ENCODE measurements around the gene USP2.

USP2 gene

DNA sequence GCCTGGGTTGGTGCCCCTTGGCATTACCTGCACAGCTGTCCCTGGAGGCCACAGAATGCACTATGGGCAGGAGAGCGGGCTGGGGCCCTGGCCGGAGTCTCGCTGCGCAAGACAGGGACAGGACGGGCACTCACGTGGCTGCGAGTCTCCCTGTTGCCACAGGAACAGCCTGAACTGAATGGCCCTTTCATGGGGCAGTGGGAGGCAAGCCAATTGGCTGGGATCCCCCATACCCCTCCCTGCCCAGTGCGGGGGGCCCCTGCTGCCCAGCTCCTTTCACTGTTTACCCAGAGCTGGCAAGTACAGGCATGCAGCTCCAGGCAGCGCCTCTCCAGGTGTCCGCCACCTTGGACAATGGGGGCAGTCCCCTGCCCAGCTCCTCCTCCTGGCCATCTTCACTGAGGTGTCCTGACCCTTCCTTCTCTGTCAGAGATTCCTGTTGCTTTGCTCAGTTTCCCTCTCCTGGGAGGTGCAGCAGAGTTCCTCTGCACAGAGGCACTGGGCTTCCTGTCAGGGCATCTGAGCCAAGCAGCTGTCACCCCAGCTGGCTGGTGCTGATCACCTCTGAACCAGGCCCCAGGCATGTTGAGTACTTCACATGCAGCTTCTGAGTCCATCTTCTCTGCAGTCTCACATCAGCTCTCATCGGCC lies 5.2 kb downstream of the USP2 start:
- peak; percentile 86 to 95 for DNase-seq

DNA sequence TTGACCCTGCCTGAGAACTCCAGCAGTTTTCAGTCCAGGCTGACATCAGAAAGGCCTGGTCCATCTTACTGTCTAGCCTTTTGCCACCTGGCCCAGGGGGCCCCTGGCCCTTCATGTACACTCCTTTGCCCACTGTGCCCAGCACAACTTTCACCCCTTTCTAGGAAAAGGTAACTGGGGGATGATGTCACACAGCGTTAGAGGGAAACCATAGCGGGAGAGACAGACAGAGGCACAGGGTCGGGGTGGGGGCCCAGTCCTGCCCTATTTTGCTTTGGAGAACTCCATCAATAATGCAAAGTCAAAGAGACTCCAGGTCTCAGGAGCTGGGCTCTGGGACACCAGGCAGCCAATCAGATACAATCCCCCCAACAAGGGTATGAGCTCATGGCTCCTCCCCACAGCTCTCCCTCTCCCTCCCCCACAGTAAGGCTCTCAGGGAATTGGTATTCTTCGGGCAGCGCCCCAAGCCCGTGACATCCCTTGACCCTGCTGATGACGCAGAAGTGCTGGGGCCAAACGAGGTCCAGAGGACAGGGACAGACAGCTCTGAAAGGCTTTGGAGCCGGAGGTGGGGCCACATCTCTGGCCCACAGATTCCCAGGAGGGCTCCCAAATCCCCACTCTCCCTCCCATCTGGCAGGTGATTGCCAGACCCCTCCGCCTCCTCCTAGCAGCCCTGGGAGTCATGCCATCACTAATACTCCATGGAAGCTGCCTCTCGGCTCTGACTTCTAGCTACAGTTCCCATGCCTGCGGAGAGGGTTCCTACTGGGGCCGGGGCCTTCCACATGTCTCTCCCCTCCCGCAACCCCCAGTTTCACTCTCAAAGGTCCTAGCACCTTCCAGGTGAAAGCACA lies 5.9 kb downstream of the USP2 start:
- DNase-seq, result peak; percentile 80 to 81

DNA sequence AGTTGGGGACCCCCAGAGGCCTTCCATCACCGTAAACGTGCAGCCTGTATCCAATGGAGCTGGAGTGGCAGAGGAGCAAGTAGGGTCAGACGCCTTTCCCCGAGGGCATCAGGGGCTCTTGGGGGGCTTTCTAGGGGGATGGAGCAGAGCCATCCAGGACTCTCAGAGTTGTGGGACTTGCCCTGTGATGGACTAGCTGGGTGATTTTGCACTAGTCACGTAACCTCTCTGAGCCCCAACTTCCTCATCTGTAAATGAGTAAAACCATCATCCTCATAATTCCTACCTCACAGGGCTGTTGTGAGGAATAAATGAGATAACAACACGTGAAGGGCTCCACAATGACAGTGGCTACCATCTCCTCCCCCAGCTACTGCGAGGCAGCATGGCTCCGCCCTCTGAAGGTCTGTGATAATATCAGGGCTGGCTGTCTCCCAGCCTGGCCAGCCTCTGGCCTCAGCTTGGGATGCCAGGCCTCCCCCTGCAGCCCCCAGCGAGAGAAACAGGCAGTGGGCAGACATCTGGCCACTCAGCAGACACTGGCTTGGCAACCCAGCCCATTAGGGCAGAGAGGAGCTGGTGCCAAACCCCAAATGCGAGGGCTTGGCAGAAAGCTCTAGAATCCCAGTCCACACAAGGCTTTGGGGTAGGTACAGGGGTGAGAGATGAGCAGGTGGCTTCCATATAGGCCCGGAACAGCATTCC lies 6.7 kb downstream of the USP2 start:
- DNase-seq, result peak; percentile 38 to 75

DNA sequence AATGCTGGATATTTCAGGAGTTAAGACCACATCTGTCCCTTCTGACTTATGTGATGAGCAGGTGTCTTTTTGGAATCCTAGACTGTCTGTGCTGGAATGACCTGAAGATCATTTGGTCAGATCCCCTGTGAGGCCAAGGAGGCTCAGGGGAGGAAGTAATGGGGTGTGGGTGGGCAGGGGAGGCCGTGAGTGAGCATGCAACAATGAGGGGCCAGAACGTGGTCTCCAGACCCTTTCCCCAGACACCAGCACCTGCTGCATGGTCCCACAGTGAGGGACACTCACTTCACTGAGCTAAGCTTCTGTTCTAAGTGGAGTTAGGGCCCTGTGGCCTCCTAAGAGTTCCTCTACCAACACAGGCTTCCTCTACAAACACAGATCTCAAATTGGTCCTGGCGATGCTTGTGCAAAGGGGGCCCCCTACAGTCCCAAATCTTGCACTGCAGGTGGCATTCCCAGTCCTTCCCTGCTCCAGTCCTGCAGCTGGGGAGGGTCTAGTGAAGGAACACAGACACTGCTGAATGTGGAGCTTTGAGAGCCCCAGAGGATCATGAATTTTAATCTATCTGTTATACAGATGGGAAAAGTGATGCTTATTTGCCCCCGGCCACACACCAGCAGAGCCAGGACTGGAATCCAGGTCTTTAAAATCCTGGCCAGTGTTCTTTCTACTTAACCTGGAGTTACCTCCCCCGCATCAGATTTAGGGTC lies 7.4 kb downstream of the USP2 start:
- peak; percentile 78 to 87 for DNase-seq

DNA sequence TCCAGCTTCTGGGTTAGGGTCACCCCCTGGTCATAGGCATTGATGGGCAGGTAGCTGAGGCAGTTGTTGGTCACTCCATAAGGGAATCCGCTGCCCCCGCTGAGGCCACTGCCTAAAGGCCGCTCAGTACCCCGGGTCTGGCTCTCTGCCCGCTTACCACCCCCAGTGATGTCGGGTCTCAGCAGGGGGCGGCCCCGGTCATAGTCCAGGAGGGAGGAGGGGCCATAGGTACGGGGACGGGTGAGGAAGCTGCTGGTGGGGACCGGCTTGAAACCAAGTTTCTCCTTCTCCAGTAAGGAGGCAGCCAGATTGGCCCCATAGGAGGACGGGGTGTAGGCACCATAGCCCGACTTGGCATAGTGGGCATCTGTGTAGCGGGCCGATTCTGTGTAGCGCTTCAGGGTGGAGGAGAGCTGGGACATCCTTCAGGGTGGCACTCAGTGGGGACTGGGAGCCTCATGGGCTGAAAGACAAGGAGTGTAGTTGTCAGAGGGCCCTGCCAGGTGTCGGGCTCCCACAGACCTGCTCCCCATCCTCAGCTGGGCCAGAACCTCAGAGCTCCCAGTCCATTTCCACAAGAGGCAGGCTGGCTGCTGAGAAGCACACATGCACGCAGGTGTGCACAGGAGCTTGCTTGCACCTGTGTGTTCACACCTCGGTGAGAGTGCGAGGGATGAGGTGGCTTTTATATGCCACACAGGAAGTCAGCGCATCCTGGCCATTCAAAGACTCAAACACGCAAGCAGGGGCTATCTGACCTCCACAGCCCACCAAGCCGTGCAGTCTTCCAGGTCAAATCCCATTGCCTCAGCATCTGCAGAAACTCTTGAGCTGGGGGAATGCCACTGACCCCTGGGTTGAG lies 8.2 kb downstream of the USP2 start:
- DNase-seq, result no peak

DNA sequence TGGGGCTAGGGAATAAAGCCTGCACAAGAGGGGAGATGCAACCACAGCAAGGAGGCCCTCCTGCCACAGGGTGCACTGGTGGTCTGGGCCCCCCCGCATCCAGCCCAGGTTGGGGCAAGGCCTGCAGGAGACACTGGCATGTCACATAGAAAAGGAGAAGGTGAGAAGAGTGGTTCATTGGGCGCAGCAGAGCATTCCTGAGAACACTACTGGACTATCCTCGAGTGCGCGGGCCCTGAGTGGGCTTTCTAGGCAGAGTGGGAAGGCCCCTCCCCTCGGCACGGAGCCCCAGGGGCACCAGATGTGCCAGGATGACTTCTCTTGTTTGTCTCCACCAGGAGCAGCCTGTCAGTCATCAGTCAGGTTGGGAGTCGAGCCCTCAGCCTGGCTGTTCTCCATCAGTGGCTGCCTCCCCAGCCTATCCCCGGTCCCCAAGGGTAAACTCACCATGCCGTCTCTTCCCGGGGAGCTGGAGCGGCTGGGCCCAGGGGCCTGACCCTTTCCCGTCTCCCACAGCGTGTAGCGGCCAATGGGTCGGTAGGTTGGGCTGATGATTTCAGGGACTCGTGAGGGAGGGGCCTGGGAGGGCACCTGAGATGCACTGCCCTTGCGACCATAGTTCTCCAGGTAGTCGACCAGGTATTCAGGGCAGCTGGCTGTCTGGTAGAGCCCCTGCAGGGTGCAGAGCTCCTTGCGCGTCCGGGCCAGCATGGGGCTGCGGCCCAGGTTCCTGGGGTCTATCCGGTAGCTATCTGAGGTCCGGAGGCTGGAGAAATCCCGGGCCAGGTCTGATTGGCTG lies 9.0 kb downstream of the USP2 start:
- DNase-seq, result no peak

DNA sequence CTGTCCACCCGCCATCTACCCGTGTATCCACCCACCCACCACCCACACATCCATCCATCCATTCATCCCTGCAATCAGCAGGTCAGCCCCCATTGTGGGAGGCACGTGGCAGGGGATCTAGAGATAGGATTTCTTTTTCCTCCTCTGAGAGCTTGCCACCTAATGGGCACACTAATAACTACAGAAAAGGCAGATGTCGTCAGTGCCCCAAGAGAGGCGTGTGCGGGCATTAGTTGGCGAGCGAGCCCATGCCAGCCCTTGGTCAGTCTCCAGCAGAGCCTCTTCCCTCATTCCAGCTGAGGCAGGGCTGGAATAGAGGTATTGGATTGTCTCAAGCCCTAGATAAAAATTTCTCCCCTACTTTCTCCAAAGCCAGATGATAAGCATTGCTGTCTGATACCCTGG lies 9.7 kb downstream of the USP2 start:
- DNase-seq, result peak; percentile 50 to 82

DNA sequence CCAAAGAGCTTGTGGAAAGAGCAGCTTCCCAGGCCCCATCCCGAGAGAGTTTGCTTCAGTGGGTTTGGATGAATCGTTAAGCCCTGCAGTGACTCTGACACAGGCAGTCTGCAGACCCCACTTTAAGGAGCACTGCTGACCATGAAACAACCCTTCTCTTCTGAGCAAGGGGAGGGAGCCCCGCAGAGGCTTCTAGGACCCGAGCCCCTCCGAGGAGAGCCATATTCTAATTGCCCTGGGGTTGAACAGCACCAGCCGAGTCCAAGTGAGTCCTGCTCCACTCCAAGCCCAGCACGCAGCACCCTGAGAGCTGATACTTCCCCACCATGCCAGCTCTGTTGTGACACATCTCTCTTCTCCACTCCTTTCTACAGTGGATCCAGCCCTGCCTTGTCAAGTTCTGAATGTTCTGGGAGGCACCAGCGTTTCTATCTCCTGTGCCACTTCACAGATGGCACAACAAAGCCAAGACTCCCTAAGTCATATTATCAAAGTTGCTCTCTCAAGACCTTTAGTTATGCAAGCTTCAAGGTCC lies 10.4 kb downstream of the USP2 start:
- DNase-seq, result no peak

DNA sequence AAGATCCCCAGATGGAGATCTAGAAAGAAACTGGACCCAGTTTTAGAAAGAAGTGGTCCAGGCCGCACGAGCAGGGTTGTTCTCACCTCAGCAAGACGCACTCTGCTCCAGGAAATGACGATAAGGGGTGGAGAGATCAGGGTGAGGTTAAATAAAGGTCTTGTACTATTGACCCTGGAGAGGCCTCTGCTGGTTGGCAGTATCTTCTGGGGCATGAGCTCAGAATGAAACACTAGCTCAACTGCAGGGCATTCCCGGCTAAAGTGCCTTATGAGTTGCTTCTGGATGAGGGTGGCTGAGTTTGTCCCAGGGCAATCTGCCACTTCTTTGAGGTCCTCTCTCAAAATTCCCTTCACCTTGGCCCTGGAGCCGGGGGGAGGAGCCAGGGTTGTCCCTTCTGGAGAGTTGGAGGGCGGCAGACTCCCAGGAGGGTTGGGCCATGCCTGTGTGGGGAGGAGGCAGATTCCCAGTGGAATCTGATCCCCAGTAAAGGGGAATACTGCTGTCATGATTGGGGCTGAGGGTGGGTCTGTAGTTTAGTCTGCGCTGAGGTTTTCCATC lies 10.9 kb downstream of the USP2 start:
- no peak for DNase-seq

DNA sequence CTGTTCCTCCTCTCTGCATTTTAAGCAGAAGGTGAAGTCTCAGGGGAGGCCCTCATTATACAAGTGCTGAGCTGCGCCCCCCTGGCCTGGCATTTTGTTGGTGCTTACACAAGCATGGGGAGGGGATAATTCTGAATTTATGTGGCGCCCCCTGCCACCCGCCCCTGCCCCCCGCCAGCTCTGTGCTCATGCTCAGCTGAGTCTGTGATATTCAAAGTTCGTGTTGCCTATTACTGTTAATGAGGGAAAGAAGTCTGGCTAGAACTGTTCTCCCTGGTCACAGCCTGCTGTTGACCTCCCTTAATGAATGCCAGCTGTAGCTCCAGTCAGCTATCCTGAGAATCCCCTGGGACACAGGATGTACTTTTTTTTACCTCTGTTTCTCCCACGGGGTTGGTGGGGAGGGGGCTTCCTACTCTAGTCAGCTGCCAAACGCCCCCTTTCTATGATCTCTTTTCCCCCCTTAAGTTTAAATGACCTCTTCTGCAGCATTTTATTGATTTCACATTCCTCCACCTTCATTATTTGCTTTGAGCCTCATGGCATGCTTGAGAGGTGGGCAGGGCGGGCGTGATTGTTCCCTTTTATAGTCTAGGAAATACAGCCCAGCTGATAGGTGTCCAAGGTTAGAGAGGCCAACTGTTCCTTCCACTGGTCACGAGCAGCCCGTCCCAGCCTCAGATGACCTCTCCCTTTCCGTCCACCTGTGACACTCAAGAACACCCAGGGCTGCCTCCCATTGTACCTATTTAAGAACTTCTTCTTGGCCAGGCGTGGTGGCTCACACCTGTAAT lies 12.2 kb downstream of the USP2 start:
- DNase-seq, result no peak

DNA sequence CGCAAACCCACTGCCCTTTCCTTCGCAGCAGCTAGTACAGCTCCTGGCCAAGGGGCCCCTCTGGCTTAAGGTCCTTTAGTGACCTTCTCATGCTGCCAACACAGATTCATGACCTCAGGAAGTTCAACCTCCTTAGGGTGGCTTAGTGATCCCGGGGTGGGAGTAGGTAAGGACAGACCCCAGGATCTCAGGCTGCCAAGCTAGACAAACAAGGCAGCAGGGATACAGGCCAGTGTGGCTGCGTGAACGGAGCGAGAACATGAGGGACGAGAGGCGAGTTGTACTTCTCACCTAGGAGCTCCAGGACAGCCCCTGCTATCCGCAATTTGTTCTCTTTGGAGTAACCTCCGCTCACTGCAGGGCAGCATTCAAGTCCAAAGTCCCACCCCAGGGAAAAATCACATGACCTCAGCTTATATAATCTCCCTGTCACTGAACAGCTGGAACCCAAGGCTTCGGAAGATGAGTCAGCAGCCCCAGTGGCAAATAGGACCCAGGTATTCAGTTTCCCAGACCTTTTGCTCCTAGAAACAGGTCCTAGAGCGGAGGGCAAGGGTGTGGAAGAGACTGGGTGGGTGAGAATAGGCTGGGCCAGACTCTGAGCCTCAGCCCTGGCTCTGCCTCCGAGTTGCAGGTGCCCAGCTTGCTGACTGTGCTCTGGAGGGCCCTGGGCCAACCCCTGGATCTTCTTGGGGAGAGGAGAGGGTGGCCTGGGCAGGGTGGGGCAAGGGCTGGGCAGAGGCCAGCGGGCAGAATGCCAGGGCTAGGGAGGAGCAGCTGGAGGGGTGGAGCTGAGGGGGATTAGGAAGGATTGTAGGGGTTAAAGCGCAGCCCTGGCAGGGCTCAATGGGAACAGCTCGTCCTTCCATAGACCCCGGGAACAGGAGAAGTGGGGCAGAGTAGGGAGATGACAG lies 13.1 kb downstream of the USP2 start:
- no peak for DNase-seq

DNA sequence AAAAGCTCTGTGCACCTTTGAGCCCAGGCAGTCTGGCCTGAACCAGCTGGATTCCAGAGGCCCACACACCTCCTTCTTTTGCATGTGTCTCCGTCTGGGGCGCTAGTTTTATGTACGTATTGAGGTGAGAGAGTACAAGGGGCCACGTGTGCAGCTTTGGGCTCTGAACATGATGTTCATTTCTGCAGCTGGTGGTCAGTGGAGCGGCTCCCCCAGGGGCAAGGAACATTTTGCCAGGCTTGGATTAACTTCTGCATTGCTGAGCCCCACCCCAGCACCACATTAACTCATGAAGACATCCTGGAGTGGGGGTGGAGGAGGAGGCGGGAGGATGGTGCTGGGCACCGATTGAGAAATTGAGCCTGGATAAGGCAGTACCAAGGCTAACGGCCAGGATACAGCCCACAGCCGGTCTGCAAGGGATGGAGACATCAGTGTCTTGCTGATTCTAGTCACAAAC lies 13.8 kb downstream of the USP2 start:
- DNase-seq, result no peak

DNA sequence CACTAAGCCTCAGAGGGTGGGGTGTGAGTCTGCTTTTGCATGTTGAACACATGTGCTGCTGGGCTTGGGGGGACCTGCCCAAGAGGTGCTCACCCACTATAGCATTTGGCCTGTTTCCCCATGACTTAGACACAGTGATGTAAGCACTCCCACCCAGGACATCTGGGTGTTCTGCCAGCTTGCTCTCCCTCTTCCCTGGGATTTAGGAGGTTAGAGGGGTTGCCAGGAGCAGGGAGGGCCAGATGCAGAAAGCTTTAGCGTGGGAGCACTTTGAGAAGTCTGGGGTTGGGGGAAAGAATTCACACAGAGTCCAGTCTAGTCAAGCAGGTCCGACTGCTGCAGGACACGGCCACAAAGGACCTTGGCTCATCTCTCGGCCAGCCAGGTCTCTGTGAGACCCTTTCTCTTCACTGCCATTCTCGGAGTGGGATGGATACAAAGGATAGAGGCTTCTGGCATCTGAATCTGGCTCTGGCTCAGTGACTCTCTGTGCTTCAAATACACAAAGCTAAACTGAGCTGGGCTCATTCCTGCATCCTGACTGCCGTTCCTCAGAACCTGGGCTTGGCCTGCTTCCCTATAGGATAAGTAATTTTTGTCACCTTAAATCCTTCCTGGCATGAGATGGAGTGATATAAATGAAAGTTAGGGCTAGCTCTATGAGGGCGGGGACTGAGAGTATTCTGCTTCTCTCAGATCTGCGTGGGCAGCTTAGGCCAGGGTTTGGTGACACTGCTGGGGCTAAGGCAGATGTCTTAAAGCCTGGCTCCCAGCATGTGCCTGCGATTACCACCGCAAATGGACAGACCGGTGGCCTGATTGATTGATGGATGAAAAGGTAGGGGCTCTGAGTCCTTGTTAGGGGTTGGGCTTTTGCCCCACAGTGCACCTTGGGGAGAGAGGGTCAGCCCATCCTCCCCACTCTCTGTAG lies 14.5 kb downstream of the USP2 start:
- DNase-seq, result peak in 1 of 2 donors; percentile 52

DNA sequence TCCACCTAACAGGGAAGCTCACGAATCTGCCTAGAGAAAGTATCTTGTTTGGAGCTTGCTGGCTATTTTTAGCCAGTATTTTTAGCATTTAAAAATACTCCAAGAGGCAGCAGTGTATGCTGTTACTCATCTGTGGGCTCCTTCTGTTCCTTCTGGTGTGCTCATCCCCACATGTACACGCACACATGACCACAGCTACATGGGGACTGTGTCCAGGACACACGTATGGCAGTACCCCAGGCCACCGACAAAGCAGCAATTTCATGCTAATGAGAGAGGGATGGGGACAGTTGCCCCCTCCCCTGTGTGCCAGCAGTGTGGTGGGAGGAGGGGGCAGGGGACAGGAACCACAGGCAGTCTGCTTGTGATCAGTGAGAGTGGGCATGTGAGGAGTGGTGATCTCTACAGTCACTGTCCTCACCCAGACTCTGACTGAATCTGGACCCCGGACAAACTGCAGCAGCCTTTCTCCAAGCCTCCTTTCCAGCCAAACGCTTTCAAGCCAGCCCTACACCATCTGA lies 16.4 kb downstream of the USP2 start:
- DNase-seq, result peak in 1 of 2 donors; percentile 37

DNA sequence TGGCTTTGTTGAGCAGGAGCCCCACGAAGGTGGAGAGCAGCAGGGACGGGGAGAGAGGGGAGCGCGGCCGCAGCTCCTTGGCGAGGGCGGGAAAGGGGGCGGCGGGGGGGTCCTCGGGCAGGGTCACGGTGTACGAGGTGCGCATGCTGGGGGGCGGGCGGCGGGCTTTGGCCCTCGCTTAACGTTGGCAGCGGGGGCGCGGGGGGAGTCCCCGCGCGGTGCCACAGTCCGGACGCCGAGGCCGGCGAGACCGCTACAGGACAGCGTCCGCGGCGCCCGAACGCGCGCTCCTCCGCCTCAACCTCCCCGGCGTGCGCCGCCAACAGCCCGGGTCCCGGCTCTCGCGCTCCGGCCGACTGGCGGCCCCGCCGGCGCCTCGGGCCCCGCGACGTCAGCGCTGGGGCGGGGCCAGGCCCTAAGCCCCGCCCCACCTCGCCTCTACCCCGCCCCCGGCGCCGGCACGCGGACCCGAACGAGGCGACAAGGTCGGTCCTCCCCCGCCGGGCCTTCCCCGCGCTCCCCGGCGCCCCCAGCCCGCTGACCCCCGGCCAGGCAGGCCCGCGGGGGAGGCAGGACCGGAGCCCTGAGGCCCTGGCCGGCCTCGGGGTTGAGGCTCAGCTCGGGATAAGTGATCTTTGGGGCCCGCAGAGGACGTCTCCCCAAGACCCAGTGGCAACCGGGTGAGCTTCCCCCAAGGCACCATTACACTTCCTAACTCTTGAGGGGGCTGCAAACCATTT lies 17.5 kb downstream of the USP2 start:
- DNase-seq, result peak; percentile 52 to 73
